ENCODE data around the gene HK2. TPM values are rescaled to one million over a fixed set of nuclear protein-coding genes. Genes with fewer than 3 reads are reported as not detected.
A peak's percentile ranks its signal among the peaks of the same experiment; 100 is the strongest.
"Not testable (repeated sequence)": the region's sequence is repeated elsewhere in the genome, so short reads cannot be mapped to it uniquely, and the experiment has no call there.

The HK2 gene
- total RNA-seq, 1 experiment from 2014 or later, result 9.8 TPM

DNA sequence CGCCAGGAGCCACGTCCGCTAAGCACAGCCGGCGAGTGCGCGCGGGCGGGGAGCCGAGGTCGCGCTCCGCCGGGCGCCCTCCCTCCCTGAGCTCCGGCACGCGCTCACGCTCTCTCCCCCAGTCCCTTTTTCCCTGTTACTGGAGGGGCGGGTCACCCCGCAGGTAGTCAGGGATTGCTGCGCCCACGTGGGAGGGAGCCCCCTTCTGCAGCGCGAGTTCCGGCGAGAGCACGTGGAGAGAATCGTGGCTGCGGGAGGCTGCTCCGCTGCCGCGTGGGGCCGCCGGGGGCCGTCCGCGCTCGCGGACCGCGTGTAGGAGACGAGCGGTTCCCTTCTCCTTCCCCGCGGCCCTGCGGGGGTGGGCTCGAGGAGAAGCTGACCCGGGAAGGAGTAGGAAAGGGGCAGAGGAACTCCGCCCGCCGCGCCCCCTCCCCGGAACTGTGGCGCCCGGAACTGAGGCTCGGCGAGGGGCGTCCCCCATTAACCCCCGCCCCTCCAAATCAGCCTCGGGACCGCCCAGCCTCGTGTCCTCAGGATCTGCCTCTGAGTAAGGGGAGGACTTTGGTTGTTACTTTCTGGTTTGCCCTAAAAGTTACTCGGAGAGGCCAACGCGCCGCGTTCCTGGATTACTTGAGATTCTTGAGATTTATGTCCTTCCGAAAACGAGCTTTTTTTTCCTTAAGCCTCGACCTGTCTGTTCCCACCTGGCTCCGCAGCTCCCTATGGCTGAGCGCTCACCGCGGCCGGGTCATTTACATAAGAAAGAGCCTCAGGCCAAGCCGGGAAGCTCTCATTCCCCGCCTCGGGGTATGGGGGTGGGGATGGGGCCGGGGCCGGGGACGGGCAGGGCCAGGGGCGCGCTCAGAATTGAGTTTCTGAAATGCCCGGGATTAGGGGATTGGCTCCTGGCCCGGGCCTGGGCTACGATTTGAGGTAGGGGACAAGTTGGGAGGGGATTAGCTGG lies 1.1 kb downstream of the HK2 start:
- DNase-seq (ENCODE audit: low read depth), result peak; percentile 41

DNA sequence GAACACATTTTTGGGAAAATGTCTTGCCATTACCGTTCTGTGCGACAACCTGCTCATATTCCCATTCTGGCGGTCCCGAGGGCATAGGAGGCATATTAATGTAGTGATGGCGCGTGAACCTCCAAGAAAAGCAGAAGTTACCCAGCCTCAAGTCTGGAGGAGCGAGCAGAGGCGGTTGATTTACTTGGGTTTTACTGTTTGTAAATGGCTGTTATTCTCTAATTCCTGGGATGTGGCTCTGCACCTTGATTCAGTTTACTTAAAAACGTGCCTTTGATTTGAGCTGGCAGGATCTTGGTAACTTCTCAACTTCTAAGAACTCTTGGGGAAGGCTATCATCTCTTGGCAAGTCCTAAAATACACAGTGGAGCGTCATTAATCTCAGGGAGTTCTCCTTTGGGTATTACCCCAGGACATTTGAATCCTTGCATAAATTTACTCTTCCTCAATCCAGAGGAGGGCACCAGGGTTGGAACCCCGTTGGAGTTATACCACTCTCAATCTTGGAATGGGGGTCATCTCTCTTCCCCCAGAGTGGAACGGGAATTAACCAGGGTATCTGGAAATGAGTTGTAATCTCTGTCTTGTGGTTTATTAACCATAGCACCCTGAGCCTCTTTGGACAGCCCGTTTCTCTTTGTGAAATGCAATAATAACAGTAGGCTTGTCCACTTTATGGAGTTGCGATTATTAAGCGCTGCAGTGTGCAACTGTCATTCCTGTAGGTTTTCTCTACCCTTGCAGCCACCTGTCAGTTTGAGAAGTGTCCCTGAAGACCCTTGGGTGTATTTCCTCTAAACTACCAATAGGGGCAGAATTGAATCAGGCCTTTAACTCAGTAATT lies 2.1 kb downstream of the HK2 start:
- peak; percentile 53 for DNase-seq (ENCODE audit: low read depth)

DNA sequence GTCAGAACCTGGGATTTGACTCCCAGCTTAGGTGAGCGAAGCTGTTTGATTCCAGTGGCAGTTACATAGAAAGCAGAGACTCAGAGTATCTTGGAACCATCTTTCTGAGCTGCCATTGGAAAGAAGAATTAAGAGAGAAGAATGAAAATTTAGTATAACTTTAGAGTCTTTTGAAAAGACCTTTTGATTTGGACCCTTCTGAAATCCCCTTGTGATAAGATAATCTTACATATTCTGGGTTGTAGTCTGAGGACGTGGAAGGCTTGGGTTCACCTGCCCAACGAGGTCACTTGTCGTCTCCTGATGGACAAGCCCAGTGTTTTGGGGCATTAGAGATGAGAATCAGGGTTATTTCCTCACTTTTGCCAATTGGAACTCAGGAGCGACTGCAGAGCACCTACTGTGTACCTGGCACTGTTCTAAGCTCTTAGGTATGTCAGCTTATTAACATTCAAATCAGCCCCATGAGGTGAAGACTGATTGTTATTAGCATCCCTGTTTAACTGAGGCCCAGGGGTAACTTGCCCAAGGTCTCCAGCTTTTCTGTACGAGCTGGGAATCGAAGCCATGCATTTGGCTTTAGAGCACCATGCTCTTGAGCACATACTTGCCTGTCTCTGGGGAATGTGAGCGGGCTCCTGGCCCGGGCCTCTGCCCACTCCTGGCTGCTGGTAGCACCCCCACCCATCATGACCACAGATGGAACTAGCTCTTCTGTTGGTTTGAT lies 2.9 kb downstream of the HK2 start:
- no peak for DNase-seq (ENCODE audit: low read depth)

DNA sequence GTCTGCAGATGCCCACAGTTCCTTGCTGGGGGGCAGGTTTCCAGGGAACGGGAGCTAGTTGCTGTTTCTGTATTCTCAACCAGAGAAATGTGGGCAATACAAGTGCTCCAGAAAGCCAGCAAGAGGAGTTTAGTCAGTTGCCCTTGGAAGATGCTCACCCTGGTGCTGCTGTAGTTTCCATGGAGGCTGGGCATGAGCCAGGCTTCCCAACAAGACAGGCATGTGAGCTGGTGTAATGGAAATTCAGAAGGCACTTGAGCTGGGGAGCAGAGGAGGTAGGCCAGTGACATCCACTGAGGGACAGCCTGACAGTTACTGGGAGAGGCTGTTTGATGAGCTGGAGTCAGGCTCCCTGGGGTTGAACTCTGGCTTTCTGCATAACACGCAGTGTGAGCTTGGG lies 7.7 kb downstream of the HK2 start:
- no peak for DNase-seq (ENCODE audit: low read depth)

DNA sequence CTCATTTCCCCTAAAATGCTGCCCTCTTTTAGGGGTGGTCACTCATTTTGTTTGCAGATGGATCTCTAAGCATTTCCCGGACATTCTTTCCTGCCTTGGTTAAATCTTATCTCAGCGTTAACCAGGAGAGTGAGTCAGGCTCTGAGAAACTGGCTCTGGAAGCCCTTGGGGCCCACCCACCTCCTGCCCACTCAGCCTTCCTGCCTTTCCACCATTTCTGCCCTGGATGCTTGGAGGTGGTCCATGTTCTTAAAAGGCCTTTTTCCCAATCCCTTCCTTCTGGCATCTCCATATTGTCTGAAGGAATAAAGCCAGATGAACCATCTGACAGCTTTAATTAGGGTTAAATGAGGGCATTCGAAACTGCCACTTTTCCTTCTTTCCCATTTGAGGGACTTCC lies 9.5 kb downstream of the HK2 start:
- DNase-seq (ENCODE audit: low read depth), result peak; percentile 62

DNA sequence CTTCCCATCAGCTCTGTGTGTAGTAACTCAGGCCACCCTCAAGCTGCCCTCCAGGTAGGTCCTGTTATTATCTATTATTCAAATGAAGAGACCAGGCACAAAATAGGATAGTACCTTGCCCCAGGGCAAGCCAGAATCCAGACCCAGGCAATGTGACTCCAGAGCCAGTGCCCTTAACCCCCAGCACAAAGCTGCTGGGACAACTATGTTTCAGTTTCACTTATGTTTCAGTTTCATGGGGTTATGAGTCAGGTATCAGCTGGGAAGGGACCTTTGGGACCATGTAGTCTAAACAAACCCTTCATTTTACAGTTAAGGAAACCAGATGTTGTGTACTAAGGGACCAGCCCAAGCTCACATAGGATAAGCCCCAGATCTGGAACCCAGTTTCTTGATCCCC lies 10.0 kb downstream of the HK2 start:
- peak; percentile 90 for DNase-seq (ENCODE audit: low read depth)

DNA sequence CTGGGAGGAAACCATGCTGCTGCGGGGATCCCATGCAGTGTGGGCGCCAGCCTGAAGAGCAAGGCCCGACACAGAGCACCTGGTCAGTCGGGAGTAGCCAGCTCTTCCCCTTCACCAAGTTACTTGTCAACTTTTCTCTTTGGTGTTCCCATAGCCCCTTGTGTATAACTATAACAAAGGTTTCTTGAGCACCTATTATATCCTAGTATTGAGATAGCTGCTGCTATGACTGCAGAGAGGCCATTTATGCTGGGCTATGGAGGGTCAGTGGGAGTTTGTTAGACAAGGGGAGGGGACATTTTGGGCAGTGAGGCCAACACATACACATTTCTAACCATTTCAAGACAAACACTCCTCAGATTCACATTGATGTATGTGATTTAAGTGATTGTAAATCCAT lies 10.8 kb downstream of the HK2 start:
- no peak for DNase-seq (ENCODE audit: low read depth)

DNA sequence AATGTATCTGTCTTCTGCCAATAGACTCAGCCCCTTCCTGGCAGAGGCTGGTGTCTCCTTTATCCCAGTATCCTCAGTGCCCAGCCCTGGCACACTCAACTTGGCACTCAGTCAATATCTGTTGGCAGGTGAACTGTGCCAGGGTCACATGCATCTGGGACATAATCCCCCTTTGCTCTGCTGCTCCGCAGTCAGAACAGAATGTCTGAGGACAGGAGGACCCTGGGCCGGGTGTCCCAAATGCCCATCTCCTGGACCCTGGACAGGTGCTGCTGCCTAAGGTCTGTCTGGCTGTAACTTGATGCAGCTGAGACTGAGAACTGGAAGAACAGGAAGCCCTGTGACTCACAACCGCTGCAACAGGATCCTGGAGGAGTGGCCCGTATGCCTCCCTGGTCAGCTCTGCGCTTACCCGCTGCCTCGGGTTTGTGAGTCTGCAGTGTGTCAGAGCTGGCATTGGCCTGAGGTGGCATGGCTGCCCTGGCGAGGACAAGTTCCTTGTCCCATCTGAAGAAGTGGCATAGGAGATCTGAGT lies 11.4 kb downstream of the HK2 start:
- DNase-seq (ENCODE audit: low read depth), result peak; percentile 96

DNA sequence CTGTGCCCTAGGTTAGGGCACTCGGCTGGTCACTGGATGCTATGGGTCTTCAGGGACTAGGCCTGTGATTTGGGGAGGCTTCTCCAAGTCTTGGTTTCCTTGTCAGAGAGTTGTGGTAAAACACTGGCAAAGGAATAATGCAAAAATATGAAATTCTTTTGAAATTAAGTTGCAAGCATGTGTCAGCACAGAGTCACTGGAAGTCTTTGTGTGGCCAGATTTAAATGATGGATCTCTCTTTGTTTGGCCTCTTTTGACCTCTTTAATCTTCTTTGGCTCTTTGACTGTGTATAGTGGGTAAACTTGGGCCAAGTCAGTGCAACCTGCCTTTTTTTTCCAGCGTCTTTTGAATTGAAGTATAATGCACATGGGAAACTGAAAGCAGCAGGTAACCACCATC lies 12.1 kb downstream of the HK2 start:
- peak; percentile 65 for DNase-seq (ENCODE audit: low read depth)

DNA sequence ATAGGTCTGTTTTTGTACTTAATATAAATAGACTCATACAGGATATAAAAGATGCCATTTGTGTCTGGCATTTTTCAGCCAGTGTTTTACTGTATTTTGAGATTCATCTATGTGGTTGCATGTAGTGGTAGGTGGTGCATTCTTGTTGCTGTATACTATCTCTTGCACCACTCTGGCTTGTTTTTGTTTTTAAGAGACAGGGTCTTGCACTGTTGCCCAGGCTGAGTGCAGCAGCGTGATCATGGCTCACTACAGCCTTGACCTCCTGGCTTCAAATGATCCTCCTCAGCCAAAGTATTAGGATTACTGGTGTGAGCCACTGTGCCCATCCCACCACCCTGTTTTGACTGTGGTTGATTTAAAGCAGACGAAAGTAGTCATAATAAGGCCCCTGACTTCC lies 12.6 kb downstream of the HK2 start:
- no peak for DNase-seq (ENCODE audit: low read depth)

DNA sequence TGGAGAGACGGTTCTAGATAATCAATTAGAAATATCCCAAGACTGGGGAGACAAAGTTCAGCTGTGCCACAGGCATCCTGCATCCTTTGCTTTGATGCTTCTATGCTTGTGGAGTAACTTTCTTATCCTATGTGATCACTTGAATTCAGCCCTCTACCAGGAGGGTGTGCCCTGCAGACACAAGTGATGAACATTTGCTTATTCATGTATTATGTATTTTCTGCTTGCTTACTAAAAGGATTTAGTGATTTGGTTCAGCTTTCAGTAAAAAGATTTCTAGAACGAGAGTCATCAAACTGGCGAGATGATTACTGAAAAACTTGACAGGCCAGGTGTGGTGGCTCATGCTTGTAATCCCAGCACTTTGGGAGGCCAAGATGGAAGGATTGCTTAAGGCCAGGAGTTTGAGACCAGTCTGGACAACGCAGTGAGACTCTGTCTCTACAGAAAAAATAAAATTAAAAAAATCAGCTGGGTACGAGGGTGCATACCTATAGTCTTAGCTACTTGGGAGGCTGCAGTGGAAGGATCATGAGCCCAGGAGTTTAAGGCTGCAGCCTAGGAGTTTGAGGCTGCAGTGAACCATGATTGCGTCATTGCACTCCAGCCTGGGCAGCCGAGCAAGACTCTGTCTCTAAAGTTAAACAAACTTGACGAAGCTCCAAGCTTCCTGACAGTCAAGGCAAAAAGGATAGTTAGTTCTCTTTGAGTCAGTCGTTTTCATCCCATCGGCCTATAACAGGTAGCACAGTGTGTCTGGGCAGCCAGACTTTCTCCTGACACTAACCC lies 13.3 kb downstream of the HK2 start:
- no peak for DNase-seq (ENCODE audit: low read depth)

DNA sequence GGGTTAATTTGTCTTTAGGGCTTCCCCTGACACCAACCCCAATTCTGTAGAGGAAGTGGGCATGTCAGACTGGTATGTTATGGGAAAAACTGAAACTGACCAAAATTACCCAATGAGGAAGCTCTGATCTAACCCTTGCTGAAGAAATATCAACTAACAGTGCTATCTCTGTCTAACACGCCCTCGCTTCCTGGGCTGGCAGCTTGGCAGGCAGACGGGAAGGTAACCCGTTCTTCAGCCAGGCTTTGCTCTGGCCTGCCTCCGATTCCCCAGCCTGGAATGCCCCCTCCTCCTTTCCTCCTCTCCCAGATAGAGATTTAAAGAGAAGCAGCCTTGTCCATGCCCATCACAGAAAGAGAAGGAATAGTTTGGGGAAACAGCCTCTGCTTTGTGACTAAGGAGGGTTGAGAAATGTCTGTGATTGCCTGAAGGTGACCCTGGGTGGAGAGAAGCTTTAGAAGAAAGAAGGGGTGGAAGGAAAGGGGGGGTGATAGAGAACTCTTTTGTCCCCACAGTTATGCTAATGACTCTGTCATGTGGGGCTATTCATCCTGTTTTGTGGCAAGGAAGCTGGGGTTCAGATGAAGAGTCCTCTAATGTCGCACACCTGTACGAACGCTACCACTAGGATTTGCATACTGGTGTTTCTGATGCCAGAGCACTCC lies 15.4 kb downstream of the HK2 start:
- DNase-seq (ENCODE audit: low read depth), result no peak

DNA sequence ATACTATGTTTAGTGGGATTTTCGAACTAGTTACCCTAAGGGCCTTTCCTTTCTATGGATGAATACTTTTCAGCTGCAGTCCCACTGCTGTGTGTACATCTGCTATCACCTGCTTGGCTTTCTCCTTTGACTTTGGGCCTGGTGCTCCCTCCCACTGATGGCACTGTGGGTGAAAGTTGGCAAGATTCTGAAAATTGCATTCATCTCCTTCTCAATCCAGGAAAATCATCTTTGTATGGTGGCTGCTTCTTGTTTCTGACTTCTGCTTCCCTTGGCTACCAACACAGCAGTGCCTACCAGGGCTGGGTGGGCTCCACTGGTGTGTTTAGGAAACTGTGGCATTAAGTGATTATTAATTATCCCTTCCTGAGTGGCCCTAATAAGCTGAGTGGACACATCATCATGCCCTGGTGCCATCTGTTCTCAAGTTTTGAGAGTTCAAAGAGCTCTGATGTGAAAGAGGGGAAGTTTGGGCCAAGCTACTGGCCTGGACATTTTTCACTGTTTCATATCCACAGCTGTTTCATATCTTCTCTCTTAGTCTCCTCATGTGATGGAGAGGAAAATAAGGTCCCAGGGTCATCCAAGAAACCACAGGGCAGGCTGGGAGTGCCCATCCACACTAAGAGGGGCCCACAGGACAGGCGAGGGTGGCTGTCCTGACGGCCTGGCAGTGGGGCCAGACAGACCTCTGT lies 16.7 kb downstream of the HK2 start:
- no peak for DNase-seq (ENCODE audit: low read depth)

DNA sequence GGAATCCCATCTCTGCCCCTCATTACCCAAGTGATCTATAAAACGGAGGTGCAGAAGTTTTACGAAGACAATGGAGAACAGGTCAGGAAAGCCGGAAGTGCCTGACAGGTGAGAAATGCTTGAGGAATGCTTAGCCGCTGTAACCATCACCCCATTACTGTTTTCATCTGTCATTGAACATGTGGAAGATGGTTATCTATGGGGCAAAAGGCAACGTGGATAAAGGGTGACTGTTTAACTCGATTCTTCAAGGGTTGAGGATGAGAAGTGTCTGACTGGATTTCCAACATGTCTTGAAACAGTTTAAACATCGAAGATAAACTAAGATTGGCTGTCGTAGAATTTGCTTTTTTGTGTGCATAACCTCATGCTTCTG lies 17.3 kb downstream of the HK2 start:
- DNase-seq (ENCODE audit: low read depth), result no peak

DNA sequence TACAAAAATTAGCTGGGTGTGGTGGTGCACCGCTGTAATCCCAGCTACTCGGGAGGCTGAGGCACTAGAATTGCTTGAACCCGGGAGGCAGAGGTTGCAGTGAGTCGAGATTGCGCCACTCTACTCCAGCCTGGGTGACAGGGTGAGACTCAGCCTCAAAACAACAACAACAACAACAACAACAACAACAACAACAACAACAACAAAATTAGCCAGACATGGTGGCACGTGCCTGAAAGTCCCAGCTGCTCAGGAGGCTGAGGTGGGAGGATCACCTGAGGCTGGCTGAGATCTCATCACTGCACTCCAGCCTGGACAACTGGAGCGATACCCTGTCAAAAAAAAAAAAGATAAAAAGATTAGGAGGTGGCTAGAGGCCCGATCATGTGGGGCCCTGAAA lies 19.4 kb downstream of the HK2 start:
- not testable (repeated sequence) for DNase-seq (ENCODE audit: low read depth)

DNA sequence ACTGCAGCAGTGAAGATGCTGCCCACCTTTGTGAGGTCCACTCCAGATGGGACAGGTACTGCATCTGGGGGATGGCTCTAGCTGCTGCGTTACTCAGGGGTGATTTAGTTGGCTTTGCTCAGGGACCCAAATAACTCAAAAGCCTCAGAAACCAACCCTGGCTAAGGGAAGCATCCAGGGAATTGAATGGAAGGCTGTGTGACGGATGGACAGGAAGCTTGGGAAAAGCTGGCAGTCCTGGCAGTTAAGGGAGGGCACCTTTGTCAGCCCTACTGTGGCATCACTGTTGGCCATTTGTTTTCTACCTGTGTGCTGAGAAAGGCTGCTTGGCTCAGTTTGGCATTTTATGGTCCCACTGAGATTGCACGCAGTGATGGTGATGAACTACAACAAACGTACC lies 20.5 kb downstream of the HK2 start:
- no peak for DNase-seq (ENCODE audit: low read depth)

DNA sequence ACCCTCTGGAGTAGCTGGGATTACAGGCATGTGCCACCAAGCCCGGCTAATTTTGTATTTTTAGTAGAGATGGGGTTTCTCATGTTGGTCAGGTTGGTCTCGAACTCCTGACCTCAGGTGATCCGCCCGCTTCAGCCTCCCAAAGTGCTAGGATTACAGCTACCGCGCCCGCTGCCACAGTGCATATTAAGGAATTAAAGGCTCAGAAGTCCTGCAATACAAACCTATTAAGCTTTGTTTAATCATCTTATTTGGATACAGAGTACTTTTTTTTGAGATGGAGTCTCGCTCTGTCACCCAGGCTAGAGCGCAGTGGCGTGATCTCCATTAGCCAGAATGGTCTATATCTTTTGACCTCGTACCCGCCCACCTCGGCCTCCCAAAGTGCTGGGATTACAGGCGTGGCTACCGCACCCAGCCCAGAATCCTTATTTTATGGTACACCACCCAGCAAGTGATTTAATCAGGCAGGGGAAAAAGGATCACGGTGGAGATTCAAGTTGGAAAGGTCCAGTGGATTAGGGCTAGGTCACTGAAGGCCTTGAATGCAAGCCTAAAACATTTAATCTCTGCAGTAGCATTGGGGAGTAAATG lies 21.3 kb downstream of the HK2 start:
- not testable (repeated sequence) for DNase-seq (ENCODE audit: low read depth)

DNA sequence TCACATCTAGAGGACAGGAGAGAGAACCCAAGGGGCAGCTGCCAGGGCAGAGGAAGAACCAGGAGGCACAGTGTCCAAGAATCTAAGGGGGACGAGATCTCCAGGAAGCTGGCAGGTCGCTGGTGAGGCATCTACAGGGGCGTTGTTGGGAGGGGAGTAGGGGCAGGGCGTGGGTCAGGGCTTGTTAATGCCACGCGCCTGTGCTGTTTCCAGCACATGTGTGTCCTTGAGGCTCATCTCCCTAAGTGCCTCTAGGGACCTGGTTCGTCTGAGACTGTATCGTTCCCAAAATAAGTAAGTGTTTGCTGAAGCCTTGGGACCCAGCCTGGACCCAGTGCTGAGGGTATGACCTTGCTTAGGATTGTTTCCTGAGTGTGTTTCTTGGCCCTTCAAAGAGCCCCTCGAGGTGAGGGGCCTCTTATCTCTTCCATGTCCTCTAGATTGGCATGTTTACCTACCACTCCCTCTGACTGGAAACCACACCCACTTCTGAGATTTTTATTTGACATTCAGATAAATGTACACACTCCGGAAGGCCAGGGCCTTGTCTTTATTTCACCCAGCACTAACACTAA lies 22.2 kb downstream of the HK2 start:
- DNase-seq (ENCODE audit: low read depth), result no peak

DNA sequence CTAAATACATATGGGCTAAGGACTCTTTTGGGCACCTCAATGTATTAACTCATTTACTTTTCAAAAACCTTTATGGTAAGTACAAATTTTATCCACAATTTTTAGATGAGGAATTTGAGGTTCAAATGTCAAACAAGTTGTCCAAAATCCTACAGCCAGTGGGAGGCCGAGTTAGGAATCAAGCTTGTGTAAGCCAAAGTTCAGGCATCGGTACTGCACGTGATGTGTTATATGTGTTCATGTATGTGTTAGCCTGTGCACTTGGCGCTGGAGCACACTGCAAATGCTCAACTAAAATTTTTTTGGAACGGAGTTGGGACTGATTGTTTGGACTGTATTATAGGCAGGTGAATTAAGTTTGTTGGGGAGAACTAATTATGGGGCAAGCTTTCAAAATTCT lies 22.7 kb downstream of the HK2 start:
- no peak for DNase-seq (ENCODE audit: low read depth)

Measured in LHCN-M2 (cell line).